ENCODE measurements around the gene FBN3. TPM values are rescaled to one million over a fixed set of nuclear protein-coding genes. Genes with fewer than 3 reads are reported as not detected.
"Not testable (repeated sequence)": the region's sequence is repeated elsewhere in the genome, so short reads cannot be mapped to it uniquely, and the experiment has no call there.

The FBN3 gene
- total RNA-seq = not detected

DNA sequence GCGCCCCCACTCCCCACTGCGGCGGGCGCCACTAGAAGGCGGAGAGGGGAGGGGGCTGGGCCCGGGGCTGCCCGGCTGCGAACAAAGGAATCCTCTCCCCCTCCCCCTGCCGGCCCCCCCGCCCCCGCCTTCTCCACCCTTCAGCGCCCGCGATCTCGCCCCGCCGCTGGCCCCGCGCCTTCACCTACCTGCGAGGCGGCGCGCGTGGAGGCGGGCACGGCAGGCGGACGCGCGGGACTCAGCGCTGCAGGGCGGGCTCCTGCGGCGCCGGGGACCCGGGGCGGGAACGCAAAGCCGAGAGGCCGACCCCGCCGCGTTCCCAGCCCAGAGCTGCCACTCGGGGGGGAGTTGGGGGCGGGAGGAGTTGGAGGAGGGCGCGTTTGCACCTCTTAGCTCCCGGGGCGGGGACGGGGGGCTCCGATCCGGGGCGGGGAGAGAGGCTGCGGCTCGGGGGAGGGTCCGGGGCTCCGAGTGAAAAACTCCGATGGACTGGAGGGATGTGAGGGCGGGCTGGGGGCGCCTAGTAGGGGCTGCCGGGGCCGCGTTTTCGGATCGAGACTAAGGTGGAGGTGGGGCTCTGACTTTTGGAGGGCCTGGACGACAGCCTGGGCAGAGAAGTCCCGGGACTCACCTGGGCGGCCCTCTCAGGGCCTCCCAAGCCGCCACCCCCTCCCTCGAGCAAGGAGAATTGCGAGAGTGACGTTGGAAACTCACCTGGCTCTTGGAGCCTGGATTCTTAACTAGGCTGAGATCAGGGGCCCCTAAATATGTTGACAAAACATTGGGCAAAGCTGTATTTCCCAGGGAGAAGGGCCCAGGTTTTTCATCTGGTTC is at the start of gene FBN3:
TSS of gene FBN3 (minus strand) at position 332 of the 834 bp plus-strand sequence. CDS start 2,112 bp downstream, outside the sequence.
- DNase-seq (ENCODE audit: low read depth in 2 of 3, low spot score in 2 of 3) = peak in 2 of 3 donors; percentile 11 to 12

DNA sequence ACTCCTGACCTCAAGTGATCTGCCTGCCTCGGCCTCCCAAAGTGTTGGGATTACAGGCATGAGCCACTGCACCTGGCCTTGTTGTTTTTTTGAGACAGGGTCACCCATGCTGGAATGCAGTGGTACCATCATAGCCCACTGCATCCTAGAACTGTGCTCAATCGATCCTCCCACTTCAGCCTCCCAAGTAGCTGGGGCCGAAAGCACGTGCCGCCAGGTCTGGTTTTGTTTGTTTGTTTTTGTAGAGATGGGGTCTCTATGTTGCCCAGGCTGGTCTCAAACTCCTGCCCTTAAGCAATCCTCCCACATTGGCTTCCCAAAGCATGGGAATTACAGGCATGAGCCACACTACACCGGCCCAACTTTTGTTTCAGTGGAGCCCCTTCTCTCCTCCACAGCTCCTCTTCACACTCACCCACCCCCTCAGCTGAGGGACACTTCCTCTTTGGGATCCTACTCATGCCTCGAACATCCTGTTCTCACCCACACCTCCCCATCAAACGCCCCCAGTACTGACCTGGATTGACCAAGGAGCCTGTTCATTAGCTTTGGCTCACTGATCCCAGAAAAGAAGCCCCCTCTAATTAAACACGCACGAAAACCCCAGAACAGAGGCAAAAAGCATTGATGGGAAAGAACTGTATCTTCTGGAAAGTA is 47.0 kb upstream of the FBN3 start:
- DNase-seq (ENCODE audit: low read depth in 2 of 3, low spot score in 2 of 3) = peak in 1 of 3 donors; percentile 32

DNA sequence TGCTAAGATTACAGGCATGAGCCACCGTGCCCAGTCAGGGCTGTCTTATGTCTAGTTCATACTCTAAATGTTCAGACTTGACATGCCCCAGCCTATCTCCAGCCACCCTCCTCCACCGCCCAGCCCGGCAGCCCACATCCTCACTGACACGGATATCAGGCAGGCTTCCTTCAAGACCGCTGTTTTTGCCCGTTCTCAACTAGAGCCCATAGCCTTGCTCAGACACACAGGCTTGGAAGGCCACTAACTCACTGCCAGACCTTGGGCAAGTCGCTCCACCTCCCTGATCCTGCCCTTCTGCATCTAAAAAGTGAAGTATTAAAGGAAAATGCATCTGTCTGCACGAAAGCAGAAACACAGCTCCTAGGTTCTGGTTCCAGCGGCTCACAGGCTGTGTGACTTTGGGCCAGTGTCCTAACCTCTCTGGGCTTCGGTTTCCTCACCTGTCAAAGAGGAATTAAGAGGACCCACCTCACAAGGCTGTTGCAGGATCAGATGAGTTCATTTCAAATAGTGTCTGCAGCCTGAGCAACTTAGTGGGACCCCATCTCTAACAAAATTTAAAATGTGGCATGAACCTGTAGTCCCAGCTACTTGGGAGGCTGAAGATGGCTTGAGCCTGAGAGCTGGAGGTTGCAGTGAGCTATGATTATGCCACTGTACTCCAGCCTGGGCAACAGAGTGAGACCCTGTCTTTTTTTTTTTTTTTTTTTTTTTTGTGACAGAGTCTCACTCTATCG is 45.3 kb upstream of the FBN3 start:
- DNase-seq (ENCODE audit: low read depth in 2 of 3, low spot score in 2 of 3) = peak in 2 of 3 donors; percentile 49 to 77

GRCh38 chr19:8192221-8192820 is 42.9 kb upstream of the FBN3 start:
- DNase-seq (ENCODE audit: low read depth in 2 of 3, low spot score in 2 of 3) = no peak

DNA sequence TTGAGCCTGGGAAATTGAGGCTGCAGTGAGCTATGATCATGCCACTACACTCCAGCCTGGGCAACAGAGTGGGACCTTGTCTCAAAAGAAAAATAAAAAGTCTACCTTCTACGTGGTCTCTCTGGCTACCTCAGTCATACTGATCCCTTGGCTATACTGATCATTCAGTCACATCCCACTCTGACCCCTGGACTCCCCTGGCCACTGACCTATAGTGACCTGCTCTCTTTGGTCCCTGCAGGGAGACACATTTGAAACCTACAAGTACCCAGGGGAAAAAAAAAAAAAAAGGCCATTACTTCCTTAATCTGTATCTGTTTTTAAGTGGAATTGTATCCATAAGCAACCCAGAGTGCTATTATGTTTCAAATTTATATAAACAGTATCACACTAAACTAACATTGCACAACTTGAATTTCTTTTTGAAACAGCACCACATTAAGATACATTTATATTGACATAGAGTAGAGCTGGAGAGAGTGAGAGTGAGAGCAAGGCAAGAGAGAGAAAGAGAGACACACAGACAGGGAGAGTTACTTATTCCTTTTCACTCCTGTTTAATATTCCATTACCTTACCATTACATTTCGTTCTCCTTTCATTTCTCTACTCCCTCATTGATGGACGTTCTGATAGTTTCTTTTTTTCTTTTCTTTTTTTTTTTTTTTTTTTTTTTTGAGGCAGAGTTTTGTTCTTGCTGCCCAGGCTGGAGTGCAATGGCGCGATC is 36.1 kb upstream of the FBN3 start:
- no peak for DNase-seq (ENCODE audit: low read depth in 2 of 3, low spot score in 2 of 3)

DNA sequence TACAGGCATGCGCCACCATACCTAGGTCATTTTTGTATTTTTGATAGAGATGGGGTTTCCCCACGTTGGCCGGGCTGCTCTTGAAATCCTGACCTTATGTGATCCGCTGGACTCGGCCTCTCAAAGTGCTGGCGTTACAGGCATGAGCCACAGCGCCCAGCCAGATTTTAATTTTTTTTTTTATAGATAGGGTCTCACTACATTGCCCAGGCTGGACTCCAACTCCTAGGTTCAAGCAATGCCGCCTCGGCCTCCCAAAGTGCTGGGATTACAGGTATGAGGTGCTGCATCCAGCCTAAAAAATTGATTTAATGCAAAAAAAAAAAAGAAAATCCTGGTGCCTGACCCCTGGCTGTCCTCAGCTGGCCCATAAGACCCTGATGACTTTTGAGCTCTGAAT is 34.9 kb upstream of the FBN3 start:
- DNase-seq (ENCODE audit: low read depth in 2 of 3, low spot score in 2 of 3) = no peak

- no peak for DNase-seq (ENCODE audit: low read depth in 2 of 3, low spot score in 2 of 3)
Measured at GRCh38 chr19:8180018-8180417, 30.6 kb upstream of the FBN3 start.

- no peak for DNase-seq (ENCODE audit: low read depth in 2 of 3, low spot score in 2 of 3)
Measured at GRCh38 chr19:8174706-8175105, 25.3 kb upstream of the FBN3 start.

DNA sequence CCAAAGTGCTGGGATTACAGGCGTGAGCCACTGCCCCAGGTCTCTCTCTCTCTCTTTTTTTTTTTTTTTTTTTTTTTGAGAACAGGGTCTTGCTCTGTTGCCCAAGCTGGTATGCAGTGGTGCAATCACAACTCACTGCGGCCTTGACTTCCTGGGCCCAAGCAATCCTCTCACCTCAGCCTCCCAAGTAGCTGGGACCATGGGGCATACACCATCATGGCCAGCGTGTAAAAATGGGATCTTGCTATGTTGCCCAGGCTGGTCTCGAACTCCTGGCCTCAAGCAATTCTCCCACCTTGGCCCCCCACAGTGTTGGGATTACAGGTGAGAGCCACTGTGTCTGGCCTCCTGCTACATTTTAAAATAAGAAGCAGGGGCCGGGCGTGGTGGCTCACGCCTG is 19.1 kb upstream of the FBN3 start:
- DNase-seq (ENCODE audit: low read depth in 2 of 3, low spot score in 2 of 3) = no peak

- no peak for DNase-seq (ENCODE audit: low read depth in 2 of 3, low spot score in 2 of 3)
Measured at GRCh38 chr19:8167985-8168384, 18.6 kb upstream of the FBN3 start.

GRCh38 chr19:8163759-8164158 is 14.4 kb upstream of the FBN3 start:
- no peak for DNase-seq (ENCODE audit: low read depth in 2 of 3, low spot score in 2 of 3)

- DNase-seq (ENCODE audit: low read depth in 2 of 3, low spot score in 2 of 3) = peak in 2 of 3 donors; percentile 19 to 40
Measured at GRCh38 chr19:8161135-8161646, 11.8 kb upstream of the FBN3 start.

- DNase-seq (ENCODE audit: low read depth in 2 of 3, low spot score in 2 of 3) = not testable (repeated sequence)
Measured at GRCh38 chr19:8159322-8159721, 9.9 kb upstream of the FBN3 start.

GRCh38 chr19:8158411-8159074 is 9.2 kb upstream of the FBN3 start:
- peak; percentile 42 to 90 (median 79) for DNase-seq (ENCODE audit: low read depth in 2 of 3, low spot score in 2 of 3)

DNA sequence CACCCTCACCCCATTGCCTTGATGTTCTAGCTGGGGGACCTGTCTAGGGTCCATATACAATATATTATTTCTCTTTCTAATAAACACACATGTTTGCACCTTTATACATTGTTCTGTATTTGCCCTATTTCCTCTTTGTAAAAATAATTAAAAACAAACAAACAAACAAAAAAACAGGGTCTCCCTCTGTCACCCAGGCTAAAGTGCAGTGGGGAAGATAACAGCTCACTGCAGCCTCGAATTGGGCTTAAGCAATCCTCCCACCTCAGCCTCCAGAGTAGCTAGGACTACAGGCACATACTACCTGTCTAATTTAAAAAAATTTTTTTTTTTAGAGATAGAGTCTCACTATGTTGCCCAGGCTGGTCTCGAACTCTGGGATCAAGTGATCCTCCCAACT is 5.9 kb upstream of the FBN3 start:
- DNase-seq (ENCODE audit: low read depth in 2 of 3, low spot score in 2 of 3) = no peak

DNA sequence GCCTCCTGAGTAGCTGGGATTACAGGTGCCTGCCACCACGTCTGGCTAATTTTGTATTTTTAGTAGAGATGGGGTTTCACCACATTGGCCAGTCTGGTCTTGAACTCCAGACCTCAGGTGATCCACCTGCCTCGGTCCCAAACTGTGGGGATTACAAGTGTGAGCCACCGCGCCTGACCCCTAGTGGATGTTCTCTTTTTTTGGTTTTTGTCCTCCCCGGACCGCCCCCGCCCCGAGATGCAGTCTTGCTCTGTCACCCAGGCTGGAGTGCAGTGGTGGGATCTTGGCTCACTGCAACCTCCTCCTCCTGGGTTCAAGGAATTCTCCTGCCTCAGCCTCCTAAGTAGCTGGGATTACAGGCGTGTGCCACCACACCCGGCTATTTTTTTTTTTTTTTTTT is 4.6 kb upstream of the FBN3 start:
- peak in 2 of 3 donors; percentile 24 to 54 for DNase-seq (ENCODE audit: low read depth in 2 of 3, low spot score in 2 of 3)

GRCh38 chr19:8151767-8152035 is 2.3 kb upstream of the FBN3 start:
- no peak for DNase-seq (ENCODE audit: low read depth in 2 of 3, low spot score in 2 of 3)

DNA sequence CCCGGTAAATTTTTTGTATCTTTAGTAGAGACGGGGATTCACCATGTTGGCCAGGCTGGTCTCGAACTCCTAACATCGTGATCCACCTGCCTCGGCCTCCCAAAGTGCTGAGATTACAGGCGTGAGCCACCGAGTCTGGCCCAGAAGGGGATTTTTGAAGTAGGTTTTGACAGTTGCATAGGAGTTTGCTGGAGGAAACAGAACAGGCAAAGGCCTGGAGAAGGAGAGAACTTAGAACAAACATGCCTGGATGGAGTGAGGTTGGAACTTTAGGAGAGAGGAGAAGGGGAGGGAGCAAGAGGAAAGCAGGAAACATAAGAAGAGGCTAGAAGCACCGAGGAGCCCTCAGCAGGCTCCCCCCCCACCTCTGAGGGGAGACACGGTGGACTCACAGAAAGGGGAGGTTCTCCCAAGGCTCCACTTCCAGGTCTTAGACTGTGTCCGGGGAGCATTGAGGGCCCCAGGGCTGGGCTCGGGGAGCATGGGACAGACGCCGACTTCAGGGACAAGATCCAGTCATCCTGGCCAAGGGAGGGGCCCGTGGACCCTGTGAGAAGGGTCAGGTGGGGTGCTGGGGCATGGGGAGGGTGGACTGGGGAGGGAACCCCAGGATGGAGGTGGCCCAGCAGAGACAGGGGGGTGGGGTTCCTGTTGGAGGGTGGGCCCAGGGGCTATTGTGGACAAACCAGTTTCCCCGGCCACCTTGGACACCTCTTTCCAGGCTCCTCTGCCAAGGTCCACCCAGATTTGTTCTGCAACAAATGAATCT is 1.8 kb upstream of the FBN3 start:
- no peak for DNase-seq (ENCODE audit: low read depth in 2 of 3, low spot score in 2 of 3)

Measured in hematopoietic multipotent progenitor cell (in vitro differentiated cells).